COR-L47 (cell line): ENCODE measurements around the gene PPP4R3A.
"Not testable (repeated sequence)": the region's sequence is repeated elsewhere in the genome, so short reads cannot be mapped to it uniquely, and the experiment has no call there.

Source experiments
- DNase-seq: peaks from one replicate; lab custom pipeline; 2025; lab: John Stamatoyannopoulos, UW

The PPP4R3A gene

DNA sequence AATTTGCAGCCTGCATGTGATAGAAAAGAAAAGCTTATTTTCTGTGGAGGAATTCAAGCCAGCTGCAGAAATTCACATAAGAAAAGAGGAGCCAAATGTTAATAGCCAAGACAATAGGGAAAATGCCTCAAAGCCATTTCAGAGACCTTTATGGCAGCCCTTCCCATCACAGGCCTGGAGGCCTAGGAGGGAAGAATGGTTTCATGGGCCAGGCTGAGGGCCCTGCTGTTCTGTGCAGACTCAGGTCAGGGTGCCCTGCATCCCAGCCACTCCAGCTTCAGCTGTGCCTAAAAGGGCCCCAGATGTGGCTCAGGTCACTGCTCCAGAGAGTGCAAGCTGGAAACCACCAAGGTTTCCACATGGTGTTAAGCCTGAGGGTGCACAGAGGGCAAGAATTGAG, 71.3 kb downstream of the PPP4R3A start:
- DNase-seq = no peak

DNA sequence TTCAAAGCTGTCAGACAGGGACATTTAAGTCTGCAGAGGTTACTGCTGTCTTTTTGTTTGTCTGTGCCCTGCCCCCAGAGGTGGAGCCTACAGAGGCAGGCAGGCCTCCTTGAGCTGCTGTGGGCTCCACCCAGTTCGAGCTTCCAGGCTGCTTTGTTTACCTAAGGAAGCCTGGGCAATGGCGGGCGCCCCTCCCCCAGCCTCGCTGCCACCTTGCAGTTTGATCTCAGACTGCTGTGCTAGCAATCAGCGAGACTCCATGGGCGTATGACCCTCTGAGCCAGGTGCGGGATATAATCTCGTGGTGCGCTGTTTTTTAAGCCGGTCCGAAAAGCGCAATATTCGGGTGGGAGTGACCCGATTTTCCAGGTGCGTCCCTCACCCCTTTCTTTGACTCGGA, 73.8 kb downstream of the PPP4R3A start:
- not testable (repeated sequence) for DNase-seq

DNA sequence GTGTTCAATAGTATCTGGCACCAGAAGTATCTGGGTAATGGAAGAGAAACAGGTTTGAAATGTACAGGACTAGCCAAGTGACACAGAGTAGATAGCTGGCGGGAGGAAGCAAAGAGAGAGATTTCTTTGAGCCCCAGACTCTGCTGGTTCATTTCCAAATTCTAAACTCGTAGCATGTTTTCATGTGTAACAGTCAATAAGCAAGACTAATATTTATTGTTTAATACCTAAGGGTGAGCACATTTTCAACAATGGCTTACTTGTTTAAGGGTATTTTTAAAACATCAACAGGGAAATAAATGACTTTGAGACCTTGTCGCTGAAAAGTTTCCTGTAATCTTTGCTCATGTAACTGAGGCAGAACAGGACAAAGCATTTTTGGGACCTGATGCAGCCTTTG, 80.7 kb downstream of the PPP4R3A start:
- no peak for DNase-seq

DNA sequence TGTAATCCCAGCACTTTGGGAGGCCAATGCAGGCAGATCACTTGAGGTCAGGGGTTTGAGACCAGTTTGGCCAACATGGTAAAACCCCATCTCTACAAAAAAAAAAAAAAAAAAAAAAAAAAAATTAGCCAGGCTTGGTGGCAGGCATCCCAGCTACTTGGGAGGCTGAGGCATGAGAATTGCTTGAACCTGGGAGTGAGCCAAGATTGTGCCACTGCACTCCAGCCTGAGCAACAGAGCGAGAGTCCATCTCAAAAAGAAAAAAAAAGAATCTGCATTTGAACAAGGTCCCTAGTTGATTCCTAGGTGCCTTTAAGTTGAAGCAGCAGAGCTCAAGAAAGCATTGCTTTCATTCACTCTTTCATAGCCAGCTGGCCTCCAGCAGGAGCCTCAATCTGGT, 81.2 kb downstream of the PPP4R3A start:
- not testable (repeated sequence) for DNase-seq

DNA sequence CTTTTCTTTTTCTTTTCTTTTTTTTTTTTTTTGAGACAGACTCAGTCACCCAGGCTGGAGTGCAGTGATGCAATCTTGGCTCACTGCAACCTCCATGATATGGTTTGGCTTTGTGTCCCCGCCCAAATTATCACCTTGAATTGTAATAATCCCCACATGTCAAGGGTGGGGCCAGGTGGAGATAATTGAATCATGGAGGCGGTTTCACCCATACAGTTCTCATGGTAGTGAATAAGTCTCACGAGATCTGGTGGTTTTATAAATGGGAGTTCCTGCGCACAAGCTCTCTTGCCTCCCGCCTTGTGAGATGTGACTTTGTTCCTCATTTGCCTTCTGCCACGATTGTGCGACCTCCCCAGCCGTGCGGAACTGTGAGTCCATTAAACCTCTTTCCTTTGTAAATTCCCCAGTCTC, 84.6 kb downstream of the PPP4R3A start:
- DNase-seq = not testable (repeated sequence)

DNA sequence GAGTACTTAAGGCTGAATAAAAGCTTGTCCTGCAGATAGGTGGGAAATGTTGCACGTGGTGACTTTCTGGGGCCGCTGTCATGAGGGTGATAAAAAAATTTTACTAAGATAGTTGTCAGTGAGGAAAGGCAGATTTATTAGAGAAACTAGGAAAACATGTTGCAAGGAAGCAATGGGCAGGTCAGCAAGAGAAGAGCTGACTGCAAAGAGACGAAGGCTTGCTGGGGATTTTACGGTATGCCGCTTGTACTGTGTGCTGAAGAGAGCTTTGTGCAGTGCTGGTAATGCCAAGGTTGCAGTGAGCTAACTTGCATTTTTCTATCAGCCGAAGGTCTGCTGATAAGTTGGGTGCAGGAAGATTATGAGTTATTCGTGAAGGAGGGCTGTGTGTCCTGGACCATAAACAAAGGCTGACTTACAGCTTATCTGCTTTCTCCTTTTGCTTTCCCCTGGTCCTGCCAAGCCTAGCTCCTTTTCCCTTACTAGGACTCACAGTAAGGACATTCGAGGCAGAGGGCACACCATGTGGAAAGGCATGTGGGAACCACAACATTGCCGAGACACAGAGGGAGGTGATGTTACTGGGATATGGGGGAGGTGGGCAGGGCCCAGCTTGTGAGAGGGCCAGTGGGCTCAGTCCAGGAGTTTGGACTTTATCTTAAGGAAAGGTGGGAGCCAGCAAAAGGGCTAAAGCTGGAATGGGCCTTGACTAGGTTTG, 85.1 kb downstream of the PPP4R3A start:
- DNase-seq = no peak

DNA sequence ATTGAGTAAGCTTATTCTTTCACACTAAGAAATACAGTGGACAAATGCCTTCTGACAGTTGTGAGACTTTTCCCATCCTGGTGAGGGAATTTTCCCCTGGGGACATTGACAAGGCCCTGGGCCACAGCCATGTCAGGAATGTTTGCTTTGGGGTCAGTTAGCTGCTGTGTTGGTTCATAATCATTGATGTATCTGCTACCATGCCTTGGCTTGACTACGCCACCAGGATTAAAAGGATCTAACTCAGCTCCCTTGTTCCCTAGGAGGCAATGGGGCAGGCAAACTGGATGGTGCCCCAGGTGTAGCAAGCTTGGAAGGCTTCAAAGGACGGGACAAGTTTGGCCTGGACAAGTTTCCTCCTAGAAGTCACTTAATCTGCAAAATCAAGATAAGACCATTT, 89.4 kb downstream of the PPP4R3A start:
- DNase-seq = no peak

DNA sequence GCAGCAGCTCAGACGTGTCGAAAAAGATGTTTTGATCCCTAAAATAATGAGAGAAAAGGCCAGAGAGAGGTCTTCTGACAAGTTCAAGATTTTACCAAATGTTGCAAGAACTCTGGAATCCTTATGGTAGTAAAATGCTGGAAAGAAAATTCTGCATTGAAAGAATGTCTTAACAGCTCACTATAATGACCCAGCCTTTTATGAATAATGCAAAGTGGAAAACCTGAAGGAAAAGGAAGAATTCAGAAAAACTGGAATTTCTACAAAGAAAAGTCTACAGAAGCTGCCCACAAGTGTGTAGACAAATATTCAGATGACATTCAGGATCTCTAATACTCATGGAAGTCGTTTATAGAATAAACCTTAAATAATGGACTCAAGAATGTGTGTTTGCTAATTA, 90.7 kb downstream of the PPP4R3A start:
- no peak for DNase-seq

DNA sequence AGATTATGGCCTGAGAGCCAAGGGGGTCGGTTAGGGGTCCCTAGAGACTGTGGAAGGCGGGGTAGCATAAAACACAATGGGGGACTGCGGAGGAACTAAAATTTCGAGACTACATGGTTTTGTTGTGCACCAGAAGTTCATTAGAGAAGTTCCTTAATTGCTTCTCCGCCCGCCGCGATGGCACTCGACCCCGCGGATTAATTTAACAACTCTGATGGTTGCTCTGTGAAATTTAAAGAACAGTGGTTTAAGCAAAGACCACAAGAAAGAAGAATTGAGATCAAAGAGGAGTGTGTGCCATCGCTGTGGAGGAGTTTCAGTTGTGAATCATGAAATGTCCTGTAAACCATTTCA, 91.1 kb downstream of the PPP4R3A start:
- no peak for DNase-seq

DNA sequence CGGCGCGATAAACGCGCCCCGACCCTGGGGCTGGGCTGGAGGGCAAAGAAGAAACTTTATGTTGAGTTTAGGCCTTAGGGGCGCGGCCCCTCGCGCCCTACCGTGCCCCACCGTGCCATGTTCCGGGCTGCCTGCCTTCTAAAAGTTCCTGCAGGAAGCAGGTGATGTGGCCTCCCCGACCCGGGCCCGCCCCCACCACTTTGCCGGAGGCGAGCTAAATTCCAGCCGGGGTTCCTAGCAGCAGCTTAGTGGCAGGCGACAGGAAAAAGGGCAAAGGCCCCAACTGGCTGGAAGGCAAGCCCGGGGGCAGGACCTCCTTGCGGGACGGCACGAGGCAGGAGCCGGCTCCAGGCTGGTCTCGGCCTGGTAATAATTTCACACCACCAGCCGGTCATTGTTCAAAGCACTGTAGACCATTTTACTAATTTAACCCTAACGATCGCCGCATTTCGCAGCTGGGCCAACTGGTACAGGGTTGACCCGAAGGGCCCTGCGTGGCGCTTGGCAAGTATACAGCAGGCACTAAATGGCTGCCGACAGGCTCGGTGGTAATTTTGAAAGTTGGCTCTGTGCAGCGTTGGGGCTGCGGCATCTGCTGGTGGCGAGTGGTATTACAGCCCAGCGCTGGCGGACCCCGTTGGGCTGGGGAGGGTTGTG, 91.6 kb downstream of the PPP4R3A start:
- DNase-seq = peak; percentile 50

DNA sequence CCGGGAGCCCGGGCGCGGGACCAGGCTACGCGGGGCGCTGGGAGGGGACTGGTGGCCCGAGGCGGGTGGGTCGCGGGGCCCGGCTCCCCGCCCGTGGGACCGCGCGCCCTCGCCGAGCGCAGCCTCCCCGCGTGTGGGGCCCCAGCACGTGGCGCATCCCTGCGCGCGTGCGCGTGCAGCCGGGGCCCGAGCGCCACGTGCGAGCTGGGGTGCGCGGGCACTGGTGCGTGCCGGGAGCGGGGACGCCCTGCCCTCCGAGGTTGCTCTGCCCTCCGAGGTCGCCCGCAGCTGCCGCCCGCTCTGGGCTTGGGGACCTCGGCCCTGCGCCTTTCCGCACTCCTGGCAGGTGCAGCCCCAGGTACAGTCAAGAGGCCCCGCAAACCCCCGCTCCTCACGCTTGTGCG, 92.1 kb downstream of the PPP4R3A start:
- peak; percentile 74 for DNase-seq

DNA sequence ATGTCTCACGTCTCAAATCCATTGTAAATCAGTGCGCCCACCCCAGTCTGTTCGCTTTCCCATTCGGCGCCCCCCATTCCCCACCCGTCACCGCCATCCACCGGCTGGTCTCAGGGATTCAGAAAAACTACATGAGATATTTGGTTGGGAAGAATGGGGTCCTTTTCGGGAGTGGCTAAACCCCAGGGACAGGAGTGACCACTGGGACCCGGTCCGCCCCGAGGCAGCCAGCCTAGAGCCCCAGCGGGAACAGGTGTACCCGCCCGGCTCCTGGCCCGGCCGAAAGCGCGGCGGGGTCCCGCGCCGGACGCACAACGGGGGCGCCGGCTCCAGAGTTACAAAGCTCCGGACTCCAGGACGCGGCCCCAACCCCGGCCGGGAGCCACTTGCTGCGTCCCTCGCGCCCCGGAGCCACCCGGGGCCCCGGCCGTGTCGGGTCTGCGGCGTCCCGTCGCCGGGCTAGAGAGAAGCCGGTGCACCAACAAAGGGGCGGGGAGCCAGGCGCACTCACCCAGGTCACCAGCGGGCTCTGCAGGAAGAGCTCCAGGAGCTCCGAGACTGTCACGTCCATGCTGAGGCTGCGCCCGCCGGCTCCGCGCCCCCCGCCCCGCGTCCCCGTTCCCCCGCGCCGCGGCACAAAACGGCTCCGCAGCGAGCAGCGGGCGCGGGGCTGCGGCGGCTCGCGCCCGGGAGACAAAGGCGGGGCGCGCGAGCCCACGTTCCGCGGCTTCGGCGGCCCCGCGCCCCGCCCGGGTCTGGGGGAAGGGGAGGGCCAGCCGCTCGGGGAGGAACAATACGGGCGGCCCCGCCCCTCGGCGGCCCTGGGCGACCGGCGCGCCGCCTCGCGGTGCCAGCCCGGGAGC, 92.8 kb downstream of the PPP4R3A start, which contains the start of gene CCDC88C:
Gene CCDC88C, minus strand, starts transcription at position 701 of the 863 bp plus-strand sequence. Its CDS starts 130 bp downstream, at position 571.
- peak; percentile 74 for DNase-seq

DNA sequence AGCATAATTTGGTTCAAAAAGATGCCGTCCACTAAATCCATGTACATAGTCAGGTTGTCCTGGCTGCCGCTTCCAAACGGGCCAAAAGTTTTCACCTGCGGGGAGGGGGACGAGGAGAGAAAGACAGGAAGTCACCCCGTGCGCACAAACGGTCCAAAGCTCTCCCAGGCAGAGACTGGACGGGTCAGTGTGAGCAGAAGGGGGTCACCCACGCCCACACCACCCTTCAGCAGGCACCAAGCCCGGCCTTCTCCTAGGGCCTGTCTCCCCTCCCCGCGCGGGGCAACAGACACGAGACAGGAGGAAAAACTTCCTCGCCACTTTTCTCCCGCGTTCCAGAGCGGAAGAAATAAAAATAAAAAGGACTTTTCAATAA, 93.4 kb downstream of the PPP4R3A start:
- no peak for DNase-seq

DNA sequence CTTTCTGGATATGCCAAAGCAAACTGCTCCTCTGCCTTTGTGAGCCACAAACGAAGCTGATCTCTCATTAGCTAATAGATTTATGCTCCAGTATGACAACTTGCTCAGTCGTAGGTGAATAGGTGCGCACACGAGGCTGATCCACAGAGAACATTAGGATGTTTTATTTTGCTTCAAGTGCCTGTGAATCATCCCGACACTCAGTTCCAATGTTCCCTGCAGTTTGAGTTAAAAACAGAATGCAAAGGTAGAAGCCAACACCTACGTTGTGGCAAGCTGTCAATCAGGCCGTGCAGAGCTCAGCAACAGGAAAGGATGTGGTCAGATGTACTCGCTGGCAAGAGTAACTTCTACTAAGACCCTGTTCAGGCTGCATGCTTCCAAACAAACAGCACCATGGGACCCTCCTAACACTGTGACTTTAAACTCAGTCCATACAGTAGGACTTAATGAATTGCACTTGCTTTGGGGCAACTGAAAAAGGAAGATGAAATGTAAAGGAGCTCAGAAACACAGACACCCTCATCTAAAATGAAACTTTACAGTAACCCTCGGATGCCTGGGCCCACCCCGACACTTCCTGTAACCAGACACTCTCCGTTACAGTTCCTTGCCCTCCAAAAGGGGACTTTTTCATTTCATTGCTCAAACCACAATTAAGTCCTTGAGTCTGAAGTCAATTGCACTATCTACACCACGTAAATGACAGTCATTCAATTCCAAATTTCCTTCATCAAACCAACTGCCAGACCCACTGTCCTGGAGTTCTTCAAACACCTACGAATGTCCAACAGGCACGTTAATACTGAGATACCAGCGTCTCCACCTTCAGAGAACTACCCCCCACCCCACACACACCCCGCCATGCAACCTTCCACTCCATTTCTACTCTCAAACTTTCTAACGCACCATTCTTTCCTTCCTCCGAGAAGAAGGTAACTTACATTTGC, 94.0 kb downstream of the PPP4R3A start:
- no peak for DNase-seq

DNA sequence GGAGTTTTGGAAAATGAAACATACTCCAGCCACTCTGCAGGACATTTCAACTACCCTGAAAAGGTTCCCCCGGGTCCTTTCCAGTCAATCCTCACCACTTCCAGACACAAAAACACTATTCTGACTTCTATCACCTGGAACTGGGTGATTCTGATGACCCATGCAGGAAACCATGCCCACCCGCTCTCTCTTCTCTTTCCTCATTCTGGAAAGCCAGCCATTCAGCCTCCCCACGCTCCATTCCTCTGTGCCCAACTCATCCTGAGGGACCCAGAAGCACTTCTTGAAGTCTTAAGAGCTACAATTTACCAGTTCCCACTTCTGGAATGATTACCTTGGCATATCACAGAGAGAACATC, 95.7 kb downstream of the PPP4R3A start:
- no peak for DNase-seq

DNA sequence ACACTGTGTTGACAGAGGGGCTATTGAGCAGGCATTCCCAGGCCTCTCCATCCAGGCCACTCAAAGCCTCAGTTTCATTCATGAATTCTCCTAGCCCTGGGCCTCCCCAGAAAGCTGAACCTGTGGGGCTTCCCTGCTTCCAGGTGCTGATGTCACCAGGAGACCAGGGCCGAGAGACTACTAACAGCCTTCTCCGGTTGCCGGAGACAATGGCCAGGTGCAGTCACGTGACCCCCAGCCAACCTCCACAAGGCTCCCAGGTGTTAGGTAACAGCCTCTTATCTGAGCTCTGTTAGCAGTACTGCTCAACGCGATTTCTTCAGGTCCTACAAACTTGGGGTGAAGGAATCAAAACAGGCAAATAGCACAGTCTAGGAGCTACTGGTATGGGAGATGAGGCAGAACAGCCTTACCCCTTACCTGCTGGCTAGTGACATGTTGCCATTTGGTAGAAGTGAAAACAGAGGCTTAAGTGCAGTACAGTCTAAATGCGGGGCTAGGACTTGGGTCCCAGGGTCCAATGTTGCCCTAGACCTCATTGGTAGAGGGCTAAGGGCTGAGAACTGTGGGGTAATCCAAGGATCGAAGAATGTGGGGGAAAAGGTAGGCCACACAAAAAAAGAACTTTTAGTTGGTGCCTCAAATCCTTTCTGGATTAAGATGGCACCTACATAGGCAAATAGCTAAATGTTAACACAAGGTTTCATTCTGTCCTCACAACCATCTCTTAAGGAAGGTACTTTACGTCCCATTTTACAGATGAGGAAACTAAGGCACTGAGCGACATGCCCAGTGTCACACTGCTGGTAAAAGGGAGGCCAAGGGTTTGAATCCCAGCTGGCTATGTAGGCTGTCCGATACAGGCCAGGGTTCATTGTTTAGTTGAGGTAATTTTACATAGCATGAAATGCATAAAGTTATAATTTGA, 96.3 kb downstream of the PPP4R3A start:
- DNase-seq = peak; percentile 88

DNA sequence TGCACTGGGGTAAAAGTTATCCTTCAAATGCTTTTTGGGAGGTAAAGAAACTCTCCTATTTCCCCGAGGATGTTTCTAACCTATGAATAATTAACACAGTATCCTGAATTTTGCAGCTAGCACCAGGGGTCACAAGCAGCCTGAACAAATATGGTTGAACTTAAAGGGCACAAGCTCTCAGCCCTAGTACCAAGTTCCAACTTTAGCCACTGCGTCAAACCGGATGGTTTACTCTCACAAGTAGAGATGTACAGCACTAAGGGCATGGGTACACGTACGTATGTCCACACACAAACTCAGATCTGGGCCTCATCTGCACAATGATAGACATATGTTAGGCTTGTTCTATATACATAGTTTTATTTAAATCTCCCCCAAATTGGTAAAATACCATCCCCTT, 97.2 kb downstream of the PPP4R3A start:
- DNase-seq = no peak

DNA sequence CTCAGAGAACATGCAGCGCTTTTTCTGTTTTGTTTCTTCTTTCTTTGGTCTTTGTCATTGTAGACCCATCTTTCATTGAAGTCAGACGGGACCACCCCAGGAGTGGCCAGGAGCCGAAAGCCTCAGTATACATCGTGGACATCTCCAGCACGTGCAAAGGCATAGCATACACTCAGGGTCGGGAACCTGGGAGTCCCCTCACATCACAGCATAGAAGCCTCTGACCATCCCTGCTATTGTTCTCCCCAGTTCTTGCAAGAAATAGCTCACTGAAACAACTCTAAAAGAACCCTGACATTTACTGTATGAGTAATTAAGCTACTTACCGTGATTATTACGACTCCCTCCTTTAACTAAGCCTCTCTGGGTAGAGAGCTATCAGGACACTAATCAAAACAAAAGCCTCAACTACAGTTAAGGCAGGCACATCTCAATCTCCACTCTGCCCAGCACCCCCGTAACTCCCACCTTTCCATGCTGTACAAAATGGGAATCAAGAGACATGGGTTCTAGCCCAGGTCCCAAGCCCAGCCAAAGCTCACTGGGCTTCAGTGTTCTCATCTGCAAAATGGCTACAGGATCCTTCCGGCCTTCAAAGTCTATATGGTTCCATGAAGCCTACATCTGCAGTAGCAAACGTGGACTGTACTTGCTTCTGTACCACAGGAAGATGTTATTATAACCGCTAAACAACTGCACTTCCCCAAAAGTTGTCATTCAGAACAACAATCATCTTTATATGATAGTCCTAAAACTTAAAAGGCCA, 99.2 kb downstream of the PPP4R3A start:
- DNase-seq = no peak

DNA sequence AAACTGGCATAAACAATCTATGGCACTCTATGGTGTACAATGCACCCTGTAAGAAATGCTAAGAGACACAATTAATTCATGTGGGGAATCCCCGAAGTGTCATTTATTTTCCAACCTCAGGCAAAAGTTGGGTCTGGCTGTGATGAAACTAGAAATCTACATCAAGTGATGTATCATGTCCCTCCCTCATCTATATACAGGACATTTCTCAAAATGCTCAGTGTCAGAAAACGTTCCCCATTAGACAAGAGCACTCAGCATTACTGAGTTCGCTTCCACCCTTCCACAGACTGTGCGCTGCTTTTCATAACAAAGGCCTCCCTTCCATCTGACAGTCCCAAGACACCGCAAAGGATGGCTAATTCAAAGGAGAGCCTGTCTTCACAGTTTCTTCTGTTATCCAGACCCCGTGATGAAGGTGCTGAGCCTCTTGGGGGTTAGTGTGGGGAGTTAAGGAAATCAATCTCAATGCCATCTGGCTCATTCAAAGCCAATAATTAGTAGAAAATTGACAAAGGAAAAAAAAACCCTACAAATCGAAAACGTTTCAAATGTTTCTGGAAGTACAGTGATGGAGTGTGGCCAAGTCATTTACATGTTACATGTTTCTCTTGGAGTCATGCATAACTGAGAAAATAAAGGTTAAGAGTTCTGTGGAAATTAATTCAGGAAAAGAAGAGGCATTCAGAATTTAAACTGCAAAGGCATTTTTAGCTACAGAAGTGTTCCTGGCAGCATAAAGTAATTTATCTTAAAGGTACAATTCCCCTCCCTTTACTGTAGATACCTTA, 100.0 kb downstream of the PPP4R3A start:
- no peak for DNase-seq
